GM18519 (cell line): ENCODE measurements around the gene BCO1.

Experiments
- ATAC-seq: cut with Tn5 transposase; IDR thresholded peaks from one replicate; pipeline ENCODE4 v1.9.1; 2021; ENCODE audit warnings: mild to moderate bottlenecking, moderate library complexity; ENCODE audit not compliant: unreplicated experiment, low FRiP score

Gene BCO1

GRCh38 chr16:81231014-81231413 is 7.5 kb upstream of the BCO1 start:
- ATAC-seq = no peak

- no peak for ATAC-seq
Measured at GRCh38 chr16:81232740-81233367, 5.6 kb upstream of the BCO1 start.

- no peak for ATAC-seq
Measured at GRCh38 chr16:81237282-81237681, 1.2 kb upstream of the BCO1 start.

GRCh38 chr16:81237942-81238295 is 570 bp upstream of the BCO1 start:
- no peak for ATAC-seq

GRCh38 chr16:81239367-81240121 is 1.1 kb downstream of the BCO1 start:
- no peak for ATAC-seq

GRCh38 chr16:81241706-81242105 is 3.2 kb downstream of the BCO1 start:
- ATAC-seq = no peak

GRCh38 chr16:81242977-81243618 is 4.6 kb downstream of the BCO1 start:
- no peak for ATAC-seq

GRCh38 chr16:81243942-81244341 is 5.5 kb downstream of the BCO1 start:
- ATAC-seq = no peak

GRCh38 chr16:81251871-81252270 is 13.4 kb downstream of the BCO1 start:
- no peak for ATAC-seq

- no peak for ATAC-seq
Measured at GRCh38 chr16:81253141-81253540, 14.7 kb downstream of the BCO1 start.

- ATAC-seq = no peak
Measured at GRCh38 chr16:81254922-81255526, 16.5 kb downstream of the BCO1 start.

GRCh38 chr16:81259916-81260315 is 21.4 kb downstream of the BCO1 start:
- ATAC-seq = no peak

- ATAC-seq = no peak
Measured at GRCh38 chr16:81261049-81261648, 22.7 kb downstream of the BCO1 start.

GRCh38 chr16:81263470-81264220 is 25.2 kb downstream of the BCO1 start:
- no peak for ATAC-seq

- ATAC-seq = no peak
Measured at GRCh38 chr16:81264386-81264785, 25.9 kb downstream of the BCO1 start.

- ATAC-seq = no peak
Measured at GRCh38 chr16:81265052-81265451, 26.6 kb downstream of the BCO1 start.

- ATAC-seq = no peak
Measured at GRCh38 chr16:81265658-81266451, 27.4 kb downstream of the BCO1 start.

GRCh38 chr16:81266680-81267095 is 28.2 kb downstream of the BCO1 start:
- ATAC-seq = no peak

- ATAC-seq = no peak
Measured at GRCh38 chr16:81268509-81268908, 30.0 kb downstream of the BCO1 start.
